Measurements from ENCODE around the gene STAB1.

DNA sequence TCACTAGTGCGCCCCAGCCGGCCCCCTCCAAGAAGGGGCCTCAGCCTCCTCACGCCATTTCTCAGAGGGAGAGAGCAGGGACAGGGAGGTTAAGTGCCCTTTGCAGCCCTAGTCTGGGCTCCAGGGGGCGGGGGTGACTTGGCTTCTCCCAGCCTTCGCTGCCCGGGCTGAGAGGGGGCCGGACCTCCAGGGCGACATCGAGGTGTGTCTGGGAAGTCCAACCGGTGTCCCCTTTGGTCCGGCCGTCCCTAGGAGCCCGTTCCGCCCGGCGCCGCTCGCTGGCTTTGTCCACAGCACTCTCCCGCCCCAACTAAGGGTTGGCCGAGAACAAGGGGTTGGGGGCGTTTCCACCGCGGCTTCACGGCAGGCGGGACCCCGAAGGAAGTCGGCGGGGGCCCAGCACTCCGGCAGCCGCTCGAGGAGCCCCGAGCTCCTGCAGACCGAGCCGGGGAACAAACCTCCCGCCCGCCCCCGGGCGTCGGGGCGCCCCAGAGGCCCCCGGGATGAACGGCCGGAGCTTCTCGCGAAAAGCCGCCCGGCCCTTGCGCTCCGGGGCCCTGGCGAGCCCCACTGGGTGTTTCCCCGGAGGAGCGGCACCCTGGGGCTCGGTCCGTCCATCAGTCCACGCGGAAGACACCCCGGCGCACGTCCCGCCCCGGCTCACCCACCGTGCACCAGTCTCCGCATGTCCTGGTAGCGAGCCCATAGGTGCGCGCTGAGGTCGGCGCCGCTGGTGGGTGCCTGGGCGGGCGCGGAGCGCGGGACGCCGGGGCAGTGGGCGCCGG, 37.9 kb downstream of the STAB1 start:
- no peak for TF ChIP-seq POLR2AphosphoS5 (IDR thresholded peaks at IDR 0.05; ENCODE audit: borderline replicate concordance, low read depth, low read length)
- TF ChIP-seq EZH2 (IDR thresholded peaks at IDR 0.05): no peak
- no peak for TF ChIP-seq FOXP2 (optimal IDR thresholded peaks at IDR 0.05; ENCODE audit: control extremely low read depth, extremely low read length, insufficient read depth)

Measured in SK-N-MC (cell line).